ACHN (cell line): ENCODE data around the gene ATPAF2.

Experiments
- DNase-seq: peaks from one replicate; pipeline ENCODE4 v3.0.0-alpha.2; 2015
- in situ Hi-C: cut with HindIII; loops from 2 replicates; pipeline ENCODE4 v1.10.0; 2017; ENCODE audit warnings: low sequenced_read_pairs, low pct_ligation_motif_present, low pct_unique_long_range_greater_than_20kb

ATPAF2 gene

GRCh38 chr17:18042983-18043382 is 4.0 kb upstream of the ATPAF2 start:
- in situ Hi-C loops: no loop called here
- DNase-seq: no peak

DNA sequence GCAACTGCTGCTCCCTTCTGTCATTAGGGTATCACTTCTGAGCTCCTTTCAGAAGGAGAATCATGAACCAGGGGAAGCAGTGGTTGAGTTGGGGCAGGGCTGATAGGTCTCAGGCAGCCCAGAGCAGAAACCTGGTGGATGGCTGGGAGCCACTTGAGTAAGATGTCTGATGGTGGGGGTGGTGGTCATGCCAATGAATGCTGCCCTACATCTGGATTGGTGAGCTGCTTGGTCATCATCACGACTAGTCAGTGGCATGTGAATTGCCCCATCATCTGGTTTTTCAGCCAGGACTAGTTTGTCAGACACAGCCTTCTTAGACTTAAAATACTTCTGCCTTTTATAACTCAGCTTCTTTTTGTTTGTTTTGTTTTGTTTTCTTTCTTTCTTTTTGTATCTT is 2.8 kb upstream of the ATPAF2 start:
- no peak for DNase-seq

DNA sequence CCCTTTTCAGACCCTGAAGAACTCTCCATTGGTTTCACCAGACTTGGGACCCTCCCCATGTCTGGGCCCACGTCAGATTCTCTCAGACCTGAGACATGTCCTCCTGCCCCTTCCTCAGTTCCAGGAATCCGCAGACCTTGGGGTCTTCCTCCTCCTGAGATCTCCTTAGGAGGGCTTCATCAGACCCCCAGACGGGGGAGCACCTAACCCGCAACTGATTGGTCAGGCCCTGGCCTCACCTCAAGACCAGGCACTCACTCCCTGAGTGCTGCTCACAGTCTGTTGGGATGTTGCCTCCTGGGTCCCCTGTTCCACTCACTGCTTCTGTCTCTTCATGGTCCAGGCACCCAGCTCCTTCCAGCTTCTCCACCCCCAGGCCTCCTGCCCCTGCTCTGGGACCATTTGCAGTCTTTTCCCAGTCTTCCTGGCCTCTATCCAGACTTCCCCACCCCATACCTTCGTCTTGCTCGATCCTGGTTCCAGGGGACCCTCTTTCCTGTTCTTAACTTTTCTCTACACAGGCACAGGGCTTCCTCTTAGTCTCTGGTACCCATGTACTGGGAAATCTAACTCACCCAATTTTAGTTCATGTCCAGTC is 1.4 kb upstream of the ATPAF2 start:
- no peak for DNase-seq
- in situ Hi-C loops: no loop called here

More for the DNA sequence above, 2.8 kb upstream of the ATPAF2 start:
- in situ Hi-C loops: no loop called here

DNA sequence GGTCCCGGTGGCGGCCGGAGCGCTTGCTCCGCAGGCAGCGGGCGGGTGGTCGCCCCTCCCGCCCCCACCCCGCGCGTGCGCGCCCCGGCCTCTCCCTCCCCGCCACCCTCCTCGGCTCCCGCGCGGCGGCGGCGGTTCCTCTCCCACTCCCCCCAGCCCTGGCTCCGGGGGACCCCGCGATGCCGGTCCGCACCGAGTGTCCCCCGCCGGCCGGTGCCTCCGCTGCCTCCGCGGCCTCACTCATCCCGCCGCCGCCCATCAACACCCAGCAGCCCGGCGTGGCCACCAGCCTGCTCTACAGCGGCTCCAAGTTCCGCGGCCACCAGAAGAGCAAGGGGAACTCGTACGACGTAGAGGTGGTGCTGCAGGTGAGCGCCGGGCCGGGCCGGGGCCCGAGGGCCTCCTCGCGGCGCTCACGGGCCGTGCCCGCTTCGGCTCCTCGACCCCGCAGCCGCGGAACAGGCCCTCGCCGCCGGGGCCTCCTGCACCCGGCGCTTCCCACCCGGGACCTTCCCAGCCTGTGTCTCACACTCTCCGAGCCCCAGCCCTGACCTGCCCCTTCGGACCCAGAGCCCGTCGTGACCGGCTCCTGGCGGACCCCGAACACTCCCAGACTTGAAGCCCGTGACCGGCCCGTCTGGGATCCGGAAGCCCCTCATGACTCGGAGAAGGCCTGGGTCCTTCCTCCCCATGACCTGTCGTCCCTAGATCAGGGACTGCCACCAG is 730 bp upstream of the ATPAF2 start:
- peak; percentile 27 for DNase-seq
- in situ Hi-C loops: loop anchor here (10.0 kb wide), 1 partner anchor 145 kb away; no protein-coding TSS in a partner anchor

GRCh38 chr17:18038149-18038850 is 668 bp downstream of the ATPAF2 start:
- in situ Hi-C loops: loop anchor here (10.0 kb wide), 1 partner anchor 143 kb away; no protein-coding TSS in a partner anchor
- peak; percentile 8 for DNase-seq

GRCh38 chr17:18037486-18037885 is 1.5 kb downstream of the ATPAF2 start:
- DNase-seq: no peak
- in situ Hi-C loops: loop anchor here (10.0 kb wide), 1 partner anchor 143 kb away; no protein-coding TSS in a partner anchor

DNA sequence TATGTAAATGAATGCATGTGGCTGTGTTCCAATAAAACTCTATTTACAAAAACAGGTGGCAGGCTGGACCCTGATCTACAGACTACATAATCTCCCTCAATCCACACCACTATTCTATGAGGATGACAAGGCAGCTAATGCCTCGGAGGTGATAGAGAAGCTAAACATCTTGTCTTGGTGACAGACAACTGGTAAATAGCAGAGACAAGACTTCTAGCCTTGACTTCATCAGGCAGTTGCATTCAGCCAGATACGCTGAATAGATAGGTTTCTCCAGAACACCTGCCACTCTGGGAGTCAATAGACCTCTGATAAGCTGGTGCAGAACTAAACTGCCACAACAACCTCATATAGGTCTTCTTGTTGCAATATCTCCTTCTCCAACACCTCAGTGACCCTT is 3.3 kb downstream of the ATPAF2 start:
- no peak for DNase-seq
- in situ Hi-C loops: loop anchor here (10.0 kb wide), 1 partner anchor 141 kb away; no protein-coding TSS in a partner anchor

DNA sequence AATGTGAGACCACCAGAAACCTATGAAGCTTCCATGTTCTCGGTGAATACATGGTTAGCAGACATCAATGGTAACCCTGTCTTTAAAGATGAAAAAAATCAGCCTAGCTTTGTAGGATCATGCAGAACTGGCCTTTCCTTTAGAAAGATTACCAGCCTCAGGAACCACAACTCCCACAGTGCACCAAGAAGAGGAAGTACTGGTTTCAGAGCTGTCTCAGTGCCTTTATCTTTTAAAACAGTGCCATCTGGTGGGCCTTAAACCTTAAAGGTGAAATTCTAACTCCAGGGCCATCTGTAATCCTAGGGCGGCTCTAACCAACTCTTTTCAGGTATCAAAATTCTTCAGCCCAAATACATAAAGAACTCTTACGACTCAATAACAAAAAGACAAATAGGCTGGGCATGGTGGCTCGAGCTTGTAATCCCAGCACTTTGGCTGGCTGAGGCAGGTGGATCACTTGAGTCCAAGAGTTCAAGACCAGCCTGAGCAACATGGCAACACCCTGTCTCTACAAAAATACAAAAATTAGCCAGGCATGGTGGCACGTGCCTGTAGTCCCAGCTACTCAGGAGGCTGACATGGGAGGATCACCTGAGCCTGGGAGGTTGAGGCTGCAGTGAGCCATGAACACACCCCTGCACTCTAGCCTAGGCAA is 5.4 kb downstream of the ATPAF2 start:
- in situ Hi-C loops: loop anchor here (10.0 kb wide), 1 partner anchor 139 kb away; no protein-coding TSS in a partner anchor
- DNase-seq: peak; percentile 91

DNA sequence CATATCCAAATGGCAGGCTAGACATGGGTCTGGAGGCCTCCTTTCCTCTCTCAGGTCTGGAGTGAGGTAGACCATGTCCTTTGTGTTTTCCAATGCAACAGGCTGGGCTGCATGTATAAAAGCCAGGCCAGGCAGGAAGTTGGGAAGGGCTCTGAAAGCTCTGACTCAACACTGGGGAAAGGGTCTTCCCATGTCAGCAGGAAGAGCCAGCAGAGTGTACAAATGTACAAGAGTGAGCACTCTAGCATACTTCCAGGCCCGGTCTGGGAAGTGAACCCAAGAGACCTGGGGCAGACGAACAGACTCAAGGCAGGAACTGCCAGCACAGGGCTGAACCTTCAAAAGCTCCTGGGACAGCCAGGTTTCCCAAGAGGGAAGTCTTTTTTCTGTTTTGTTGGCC is 7.0 kb downstream of the ATPAF2 start:
- DNase-seq: peak; percentile 31
- in situ Hi-C loops: loop anchor here (10.0 kb wide), 1 partner anchor 137 kb away; no protein-coding TSS in a partner anchor

DNA sequence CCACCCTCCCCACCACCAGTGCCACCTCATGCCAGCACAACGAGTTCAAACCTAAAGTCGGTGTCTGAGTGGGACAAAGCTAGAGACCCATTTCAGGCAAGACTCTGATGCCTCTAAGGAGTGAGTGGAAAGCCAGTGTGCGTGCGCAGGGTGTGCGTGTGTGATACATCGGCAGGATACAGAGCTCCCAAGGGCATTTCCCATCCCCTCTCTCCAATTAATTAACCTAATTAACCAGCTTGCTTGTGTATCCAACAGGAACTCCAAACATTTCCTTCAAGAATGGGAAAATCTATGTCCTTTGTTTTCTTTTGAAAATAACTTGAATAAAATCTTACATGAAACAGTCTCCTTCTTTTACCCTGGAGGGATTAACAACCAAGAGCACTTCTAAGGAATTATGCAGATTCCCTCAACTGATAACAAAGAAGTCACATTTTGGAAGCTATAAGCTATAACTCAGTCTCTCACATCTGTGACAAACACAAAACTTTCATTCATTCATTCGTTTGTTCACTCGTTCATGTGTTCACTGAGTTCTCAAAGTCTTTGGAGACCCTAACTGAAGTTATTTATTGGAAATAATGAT is 9.9 kb downstream of the ATPAF2 start:
- no peak for DNase-seq
- in situ Hi-C loops: no loop called here

- no peak for DNase-seq
- in situ Hi-C loops: no loop called here
Observed at GRCh38 chr17:18028114-18028951, 10.6 kb downstream of the ATPAF2 start.

DNA sequence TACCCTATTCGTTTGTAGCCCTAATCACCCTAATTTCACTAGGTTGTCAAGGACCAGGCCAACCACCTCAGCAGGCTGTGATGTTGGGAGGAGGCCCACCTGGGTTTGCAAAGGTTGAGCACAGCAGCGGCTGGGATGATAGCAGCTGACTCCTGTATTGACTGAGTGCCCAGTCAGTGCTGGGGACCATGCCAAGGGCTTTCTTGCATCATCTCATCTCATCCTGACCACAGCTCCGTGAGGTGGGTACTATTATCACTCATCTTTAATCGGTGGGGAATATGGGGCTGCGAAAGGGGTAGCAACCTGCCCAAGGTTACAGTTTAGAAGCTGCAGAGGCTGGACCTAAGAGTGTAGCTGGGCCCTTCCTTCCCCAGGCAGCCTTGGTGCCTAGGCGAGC is 11.7 kb downstream of the ATPAF2 start:
- no peak for DNase-seq
- in situ Hi-C loops: no loop called here

DNA sequence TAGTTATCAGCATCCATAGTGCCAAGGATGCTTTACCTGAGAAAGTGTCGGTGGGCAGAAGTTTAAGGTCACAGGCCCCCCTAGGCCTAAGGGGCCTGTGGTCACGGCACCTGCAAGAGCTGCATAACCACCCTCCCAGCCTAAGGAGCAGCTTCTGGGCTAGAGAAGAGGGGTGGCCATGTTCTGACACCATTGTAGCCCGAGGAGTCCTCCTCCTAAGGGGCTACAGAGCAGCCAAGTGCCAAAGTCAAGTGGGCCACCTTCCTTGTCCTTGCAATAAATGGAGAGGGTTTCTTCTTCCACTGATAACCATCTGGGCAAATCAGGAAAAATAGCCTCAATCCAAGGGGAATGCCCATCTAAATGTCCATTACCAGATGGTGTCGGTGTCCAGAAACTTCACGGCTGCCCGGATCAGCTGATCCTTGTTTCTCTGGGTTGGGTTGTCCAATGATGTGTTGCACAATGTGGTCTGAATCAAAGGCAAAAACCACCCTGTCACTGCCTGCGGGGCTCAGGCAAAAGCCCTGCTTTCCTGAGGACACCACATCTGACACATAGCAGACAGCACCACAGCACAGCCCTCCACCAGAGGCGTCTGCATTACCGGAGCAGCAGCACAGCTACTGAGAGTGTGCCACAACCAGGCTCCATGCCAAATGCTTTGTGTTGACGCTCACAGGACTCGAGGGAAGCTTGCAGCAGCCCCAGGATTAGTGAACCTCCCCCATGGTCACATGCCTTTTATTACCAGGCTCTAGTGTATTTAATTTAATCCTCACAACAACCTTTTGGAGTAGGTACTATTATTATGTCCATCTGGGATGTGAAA is 12.8 kb downstream of the ATPAF2 start:
- in situ Hi-C loops: no loop called here
- no peak for DNase-seq

DNA sequence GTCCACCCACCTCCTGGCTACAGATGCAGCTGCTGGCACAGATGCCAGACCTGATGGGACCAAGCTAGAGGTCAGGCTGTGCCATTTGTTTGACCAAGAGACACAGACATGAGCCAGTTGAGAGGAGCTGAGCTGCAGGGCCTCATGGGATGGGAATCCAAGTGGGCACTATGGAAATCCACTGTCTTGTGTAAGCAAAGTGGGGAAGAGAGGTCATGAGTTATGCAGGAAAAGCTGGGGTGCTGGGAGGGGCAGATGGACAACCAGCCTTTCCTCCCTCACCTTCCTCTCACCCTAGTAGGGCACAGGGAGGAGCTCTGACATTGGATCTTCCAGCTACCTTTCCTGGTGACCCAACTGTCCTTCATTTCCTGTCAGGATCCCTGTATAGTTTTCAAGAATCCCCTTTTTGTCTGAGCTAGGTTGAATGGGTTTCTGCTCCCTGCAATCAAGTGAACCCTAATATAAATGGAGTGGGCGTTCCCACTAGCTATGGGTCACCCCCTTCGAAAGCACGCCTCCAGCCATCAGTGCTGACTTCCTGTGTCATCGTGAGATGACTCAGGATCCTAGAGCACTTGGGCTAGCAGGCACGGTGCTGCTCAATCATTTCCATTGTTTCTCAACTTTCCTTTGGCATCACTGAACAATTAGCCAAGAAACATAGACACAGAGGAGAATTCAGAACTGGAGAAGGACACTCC is 13.6 kb downstream of the ATPAF2 start:
- no peak for DNase-seq
- in situ Hi-C loops: no loop called here

GRCh38 chr17:18021372-18021771 is 17.6 kb downstream of the ATPAF2 start:
- in situ Hi-C loops: no loop called here

DNA sequence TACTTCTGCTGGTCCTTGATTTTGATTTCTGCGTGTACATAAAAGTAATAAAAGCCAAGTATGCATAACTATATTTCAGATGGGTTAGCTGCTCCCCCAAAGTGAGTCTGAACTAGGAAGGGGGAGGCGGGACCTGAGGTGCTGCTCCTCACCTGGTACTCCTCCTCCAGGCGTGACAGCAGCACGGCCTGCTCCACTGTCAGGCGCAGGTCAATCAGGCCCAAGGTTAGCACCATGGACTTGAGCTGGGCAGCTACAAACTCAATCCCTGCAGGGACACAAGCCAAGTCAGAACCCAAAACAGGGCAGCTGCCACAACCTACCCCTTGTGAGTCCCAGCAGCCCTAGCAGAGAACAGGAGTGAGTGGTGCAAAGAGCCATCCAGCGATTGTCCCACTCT is 18.0 kb downstream of the ATPAF2 start:
- no peak for DNase-seq
- in situ Hi-C loops: no loop called here

More at GRCh38 chr17:18021372-18021771, 17.6 kb downstream of the ATPAF2 start:
- DNase-seq: no peak
